GM18519 (cell line): Measurements from ENCODE around the gene ANKRD65.

ENCODE experiments used
- ATAC-seq: cut with Tn5 transposase; IDR thresholded peaks from one replicate; pipeline ENCODE4 v1.9.1; 2021; ENCODE audit warnings: mild to moderate bottlenecking, moderate library complexity; ENCODE audit not compliant: unreplicated experiment, low FRiP score

Gene ANKRD65

DNA sequence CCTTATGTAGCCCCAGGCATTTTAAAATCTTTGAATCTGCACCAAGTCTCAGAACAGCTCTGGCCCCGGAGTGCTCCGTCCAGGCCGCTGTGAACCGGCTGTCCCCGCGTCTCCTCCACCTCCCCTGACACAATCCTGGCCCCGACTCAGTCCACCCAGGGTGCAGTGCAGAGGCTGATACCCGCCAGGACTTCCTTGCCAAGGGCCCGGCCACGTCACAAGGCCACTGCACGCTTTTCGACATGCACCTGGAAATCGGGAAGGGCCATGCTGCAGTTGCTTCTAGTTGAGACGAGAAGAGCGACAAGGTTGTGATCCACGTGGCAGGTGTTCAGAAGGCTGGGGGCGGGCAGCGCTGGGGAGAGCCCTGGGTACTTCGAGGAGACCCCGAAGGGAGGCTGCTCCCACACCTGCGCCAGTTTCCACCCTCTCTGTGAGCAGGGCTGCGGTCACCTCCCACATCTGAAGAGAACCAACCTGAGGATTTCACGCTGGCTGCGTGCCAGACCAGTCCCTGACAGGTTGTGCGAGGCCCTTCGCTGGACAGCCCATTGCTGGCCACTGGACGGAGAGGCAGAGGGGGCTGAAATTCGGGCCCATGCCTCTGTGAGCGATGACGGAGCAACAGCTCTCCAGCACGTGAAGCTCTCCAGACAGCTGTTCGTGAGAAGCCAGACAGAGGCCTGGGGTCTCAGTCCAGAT, 21.1 kb upstream of the ANKRD65 start:
- no peak for ATAC-seq

DNA sequence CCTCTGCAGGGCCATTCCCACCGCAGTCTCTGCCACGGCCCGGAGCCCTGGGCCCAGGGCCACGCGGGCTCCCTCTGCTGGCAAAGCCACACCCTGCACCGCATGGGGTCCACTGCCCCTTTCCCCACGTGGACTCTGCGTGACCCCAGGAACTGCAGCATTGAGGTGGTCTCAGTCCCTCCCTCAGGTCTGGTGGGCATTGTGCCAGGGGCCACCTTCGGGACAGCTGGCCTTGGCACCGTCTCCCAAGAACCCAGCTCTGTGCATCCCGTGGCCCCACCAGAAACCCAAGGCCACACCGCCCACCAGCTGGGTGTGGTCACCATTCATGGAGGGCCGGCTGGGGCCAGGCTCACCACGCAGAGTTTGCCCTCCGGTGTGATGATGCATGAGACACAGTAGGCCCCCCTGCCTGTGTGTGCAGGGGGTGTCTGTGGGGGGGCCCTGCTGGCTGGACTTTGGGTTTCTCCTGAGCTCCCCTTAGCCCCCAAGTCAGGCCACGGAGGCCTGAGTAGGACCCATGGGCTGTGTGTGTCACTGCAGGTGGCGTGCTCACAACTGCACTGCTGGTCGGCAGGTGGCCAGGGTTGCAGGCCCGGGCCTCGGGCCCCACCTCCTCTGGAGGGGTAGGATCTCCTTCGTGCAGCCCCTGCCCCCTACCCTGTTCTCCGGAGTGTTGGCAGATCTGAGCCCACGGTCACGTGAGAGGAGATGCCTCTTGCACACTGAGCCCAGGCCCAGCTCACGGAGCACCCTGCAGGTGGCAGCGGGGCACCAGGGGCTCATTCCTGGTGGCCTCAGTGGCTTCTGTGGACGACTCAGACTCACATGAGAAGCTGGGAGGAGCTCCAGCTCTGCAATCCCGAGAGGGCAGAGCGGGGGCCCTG, 20.2 kb upstream of the ANKRD65 start:
- ATAC-seq: no peak

DNA sequence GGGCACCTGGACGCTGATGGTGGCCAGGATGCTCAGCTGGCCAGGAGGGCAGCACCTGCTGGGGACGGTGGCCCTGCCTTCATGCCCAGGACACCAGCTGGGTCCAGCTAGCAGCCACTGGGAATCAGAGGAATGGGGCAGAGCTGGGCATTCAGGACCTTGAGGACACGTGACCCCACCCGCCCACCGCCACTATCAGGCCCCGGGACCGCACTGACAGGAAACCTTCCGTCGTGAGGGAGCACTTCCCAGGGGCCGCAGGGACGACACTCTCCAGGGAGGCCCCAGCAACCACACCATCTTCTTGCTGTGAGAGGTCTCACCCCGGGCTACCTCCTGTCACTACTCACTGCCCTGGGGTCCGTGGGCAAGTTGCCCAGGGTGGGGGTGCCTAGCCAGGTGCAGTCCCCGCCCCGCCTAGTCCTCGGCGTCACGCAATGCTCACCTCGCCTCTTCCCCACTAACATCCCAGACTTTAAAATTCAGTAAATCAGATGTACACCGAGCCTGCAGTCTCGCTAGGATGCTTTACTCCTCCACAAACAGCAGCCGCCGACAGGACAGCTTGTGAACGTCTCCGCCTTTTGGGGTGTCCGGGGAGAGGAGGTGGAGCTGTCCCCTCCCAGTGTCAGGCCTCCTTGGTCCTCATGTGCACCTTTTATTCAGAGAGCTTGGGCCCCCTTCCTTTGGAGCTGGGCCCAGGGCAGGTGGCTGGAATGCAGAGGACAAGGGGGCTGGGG, 19.4 kb upstream of the ANKRD65 start:
- ATAC-seq: no peak

DNA sequence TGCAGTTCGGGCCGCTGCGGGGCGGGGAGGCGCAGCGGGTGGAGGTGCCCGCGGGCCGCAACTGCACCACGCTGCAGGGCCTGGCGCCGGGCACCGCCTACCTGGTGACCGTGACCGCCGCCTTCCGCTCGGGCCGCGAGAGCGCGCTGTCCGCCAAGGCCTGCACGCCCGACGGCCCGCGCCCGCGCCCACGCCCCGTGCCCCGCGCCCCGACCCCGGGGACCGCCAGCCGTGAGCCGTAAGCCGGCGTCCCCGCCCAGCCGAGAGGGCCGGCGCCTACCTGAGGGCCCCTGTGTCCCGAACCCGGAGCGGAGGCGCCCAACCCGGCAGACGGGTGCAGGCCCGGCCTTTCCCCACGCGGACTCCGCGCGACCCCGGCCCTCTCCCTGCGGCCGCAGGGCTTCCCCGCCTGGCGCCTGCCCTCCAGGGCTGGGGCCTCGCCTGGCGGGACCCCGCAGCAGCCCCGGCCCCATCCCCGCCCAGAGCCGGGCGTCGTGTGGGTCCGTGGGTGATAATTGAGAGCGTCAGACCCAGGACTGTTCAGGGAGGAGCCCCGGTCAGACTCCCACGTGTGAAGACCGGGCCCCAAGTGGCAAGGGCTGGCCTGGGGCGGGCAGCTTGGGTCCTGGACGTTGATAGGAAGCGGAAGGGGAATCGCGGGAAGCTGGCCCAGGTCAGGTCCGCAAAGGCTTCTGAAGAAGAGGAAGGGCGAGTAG, 18.6 kb upstream of the ANKRD65 start:
- no peak for ATAC-seq

DNA sequence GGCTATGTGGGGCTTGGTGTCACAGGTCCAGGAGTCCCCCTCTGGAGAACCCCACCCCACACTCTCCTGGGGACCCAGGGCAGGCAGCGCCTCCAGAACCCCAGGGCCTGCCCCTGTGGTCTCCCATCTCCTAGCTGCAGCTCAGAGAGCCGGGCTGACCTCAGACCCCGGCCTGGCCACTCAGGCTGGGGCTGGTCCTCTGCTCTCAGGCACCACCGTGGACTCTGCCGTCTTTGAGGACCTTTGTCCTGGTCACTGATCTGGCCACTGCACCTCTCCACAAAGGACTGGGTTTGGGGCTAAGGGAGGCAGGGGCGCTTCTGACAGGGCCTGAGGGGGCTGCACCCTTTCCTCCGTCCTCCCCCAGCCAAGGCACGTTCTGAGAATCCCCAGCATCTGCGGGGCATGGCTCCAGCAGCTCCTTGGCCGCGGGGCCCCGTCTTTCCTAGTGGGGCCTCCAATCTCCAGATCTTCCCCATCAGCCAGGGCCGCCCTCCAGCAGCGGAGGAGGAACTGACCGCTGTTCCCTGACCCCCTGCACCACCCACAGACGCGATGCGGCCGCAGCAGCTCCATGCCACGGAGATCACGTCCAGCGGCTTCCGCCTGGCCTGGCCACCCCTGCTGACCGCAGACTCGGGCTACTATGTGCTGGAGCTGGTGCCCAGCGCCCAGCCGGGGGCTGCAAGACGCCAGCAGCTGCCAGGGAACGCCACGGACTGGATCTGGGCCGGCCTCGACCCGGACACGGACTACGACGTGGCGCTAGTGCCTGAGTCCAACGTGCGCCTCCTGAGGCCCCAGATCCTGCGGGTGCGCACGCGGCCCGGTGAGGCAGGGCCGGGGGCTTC, 17.7 kb upstream of the ANKRD65 start:
- no peak for ATAC-seq

DNA sequence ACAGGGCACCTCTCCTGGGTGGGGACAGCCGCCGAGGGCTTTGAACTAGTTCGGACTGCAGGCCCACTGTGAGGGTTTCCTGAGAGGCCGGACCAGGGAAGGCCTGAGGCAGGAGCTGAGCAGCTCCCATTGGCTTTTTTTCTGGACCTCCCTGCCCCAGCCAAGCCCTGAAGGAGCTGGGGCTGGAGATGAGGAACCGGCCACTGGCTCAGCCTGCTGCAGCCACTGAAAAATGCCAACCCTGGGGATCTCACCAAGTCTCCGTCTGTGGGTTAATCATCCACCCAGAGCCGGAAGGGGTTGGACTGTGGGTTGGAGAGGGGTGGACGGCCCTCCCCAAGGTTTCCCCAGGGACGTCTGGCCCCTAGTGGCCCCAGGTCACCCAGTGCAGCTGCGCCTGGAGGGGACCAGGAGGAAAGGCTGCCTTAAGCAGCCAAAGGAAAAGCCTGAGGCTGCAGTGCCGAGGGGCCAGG, 16.9 kb upstream of the ANKRD65 start:
- ATAC-seq: no peak

DNA sequence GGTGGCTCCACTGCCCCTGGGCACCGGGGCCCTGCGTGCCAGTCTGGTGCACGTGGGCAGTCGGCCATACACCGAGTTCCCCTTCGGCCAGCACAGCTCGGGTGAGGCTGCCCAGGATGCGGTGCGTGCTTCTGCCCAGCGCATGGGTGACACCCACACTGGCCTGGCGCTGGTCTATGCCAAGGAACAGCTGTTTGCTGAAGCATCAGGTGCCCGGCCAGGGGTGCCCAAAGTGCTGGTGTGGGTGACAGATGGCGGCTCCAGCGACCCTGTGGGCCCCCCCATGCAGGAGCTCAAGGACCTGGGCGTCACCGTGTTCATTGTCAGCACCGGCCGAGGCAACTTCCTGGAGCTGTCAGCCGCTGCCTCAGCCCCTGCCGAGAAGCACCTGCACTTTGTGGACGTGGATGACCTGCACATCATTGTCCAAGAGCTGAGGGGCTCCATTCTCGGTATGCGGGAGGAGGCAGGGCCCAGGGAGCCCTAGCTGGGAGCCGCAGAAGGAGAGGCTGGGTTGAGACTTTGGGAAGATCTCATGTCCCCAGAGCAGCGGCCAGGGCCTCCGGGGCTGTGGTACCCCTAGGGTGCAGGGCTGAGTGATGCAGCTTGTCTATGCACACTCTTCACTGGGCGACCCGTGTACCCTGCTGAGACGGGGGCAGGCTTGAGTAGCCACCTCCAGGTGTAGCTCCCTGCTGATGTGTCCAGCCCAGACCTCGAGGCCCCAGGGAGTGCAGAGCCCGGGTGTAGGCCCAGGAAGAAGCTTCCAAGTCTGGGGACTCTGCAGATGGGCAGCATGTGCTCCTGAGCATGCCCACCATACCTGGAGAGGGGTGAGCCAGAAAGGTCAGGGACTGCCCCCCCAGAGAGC, 16.2 kb upstream of the ANKRD65 start:
- ATAC-seq: no peak

DNA sequence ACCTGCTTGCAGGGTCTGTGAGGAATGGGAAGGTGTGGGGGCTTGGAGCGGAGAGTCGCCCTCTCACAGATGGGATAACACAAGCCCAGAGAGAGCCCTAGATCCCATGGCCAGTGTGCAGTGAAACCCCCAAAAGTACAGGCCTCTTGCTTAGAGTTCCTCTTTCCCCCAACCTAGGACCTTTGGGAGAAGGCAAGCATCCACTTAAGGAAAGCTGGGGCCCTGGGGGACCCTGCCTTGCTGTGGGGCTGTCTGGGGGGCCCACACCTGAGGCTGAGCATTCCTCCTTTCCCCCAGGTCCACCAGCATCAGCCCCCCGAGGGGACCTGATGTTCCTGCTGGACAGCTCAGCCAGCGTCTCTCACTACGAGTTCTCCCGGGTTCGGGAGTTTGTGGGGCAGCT, 15.6 kb upstream of the ANKRD65 start:
- no peak for ATAC-seq

DNA sequence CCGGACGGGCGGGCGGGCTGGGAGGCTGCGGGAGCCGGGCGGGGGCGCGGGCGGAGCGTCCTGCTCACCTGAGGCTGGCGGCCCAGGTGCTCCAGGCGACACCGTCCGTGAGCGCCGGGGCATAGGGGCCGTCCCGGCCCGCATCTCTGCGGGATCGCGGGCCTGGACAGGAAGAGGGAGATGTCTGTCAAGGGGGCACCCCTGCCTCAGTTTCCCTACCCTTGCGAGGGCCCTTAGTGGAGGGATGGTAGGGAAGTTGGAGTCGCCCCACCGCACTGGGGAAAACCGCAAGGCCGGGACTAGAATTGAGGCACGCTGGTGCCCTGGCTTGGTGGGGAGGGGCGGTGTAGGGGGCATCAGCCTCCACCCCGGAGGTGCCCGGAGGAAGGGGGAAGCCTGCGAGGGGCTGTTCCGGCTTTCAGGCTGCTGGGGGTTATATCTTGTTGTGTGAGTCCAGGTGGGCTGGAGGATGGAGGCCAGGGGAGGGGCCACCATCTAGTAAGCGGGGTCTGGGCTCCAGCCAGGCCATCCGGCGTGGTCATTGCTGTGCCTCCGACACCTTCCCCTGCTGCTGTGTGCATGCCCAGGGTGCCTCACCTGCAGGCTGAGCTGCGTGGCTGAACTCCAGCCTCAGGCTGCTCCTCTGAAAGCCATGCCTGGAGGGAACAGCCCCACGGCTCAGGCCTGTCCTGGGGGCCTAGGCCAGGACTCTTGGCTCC, 15.0 kb upstream of the ANKRD65 start:
- ATAC-seq: no peak

DNA sequence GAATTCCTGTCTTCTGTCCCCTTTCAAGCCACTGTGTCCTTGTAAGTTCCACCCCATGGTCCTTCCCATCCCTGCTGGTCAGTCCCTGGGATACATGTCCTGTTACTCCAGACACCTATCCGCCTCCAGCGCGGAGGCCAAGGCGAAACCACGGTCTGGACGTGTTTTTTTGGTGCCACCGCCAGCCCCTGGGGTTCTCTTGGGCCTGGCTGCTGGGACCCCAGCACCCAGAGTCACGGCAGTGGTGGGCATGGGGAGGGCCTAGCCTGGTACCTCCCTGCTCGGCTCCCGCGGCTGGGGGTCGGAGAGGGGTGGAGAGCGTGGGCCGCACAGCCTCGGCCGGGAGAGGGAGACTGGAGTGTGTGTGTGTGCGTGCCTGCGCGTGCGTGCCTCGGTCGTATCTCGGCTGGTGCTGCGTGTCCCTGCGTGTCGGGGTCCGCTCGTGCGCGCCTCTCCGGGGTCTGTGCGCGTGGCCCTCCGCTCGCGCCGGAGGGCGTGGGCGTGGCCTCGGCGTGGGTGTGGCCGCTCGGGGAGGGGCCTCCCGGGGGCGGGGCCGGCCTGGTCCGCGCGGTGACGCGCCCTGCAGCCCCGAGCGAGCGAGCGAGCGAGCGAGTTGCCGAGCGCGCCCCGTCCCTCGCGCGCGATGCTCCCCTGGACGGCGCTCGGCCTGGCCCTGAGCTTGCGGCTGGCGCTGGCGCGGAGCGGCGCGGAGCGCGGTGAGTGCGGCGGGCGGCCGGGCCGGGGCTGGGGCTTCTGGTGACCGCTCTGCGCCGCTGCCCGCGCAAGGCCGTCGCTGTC, 14.2 kb upstream of the ANKRD65 start, which contains the start of gene VWA1:
Gene VWA1 (plus strand): TSS at position 585 of the 798 bp plus-strand sequence. CDS start 59 bp downstream, at position 644.
- ATAC-seq: no peak

DNA sequence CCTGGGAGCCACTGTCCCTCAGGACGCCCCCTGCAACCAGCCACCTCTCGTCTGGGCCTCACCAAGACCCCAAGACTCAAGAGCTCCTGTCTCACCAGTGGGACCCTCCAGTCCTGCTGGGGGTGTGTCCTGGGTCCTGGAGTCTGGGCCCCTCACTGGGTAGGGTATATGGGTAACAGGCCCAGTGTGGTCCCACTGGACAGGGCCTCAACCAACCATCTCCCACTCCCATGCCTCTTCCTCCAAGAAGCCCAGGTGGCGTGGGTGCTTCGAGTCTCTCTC, 13.7 kb upstream of the ANKRD65 start:
- no peak for ATAC-seq

DNA sequence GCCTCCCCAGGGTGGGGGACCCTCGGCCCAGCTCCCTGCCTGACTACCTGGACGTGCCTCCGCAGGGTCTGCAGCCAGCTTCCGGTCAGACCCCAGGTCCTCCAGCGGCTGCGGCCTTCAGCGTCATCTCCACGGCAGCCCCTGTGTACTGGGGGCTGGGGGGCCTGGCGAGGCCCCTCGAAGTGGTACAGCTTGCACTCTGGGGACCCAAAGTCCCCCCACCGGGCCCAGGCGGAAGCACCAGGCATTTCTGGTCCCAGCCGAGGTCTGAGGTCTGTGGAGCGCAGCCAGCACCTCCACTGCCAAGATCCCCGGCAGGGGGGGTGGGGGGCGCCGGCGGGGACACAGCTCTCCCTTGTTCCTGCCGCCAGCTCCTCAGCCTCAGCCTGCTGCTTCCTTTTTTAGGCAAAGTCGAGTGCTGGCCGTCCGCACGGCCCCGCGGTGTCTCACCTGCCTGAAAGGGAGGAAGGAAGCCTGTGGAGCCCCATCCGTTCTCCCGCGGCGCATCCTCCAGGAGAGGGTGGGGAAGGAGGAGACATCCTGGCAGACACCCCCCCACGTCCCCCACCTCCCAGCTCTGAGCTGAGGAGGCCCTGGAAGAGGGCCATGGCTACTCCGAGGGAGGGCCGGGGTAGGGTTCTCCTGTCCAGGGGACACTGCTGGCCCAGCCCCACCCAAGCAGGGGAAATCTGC, 13.2 kb upstream of the ANKRD65 start:
- ATAC-seq: no peak

DNA sequence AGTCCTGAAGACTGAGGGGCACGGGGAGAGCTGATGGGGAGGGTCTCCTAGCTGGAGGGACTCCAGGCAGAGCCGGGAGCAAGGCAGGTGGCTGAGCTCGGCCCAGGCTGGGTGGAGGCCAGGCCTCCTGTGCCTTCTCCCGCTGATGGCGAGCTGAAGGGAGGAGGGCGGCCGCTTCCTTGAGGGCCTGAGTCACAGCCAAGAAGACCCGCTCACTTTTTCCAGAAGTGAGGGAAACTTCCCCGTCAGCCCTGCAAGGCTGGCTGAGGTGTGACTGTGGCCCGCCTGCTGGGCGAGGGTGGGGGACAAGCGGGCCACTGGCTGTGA, 12.7 kb upstream of the ANKRD65 start:
- ATAC-seq: no peak

DNA sequence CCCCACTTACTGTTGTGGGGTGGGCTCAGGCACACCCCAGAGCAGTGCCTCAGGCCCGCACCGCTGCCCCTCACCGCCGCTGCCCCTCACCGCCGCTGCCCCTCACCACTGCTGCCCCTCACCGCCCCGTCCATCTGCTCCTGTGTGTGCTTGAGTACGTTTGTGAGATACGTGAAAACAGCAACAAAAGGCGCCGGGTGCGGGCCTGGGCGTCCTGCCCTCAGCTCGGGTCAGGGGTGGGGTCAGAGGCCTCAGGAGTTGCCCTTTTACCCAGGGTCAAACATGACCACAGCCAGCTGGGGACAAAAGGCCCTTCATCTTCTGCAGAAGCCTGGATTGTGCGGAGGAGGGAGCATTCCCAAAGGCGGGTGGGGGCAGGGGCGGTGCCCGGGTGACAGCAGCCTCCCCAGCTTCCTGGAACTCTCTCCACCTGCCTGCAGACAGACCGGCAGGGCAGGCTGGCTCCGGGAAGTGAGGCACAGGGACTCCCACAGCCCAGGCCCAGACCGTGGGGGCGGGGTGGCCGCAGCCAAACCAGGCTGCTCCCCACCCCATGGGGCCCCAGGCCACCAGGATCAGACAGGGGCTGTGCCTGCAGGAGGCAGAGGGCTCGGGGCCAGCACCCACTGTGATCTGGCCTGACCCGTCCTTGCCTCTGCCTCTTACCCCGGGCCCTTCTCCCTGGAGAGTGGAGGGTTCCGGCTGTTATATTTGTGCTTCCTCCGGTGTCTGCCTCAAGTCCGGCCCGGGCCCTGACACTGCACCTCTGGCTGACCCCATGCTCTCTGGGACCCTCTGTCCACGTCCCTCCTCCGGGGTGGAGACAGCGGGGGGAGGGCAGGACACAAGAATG, 12.1 kb upstream of the ANKRD65 start:
- no peak for ATAC-seq

DNA sequence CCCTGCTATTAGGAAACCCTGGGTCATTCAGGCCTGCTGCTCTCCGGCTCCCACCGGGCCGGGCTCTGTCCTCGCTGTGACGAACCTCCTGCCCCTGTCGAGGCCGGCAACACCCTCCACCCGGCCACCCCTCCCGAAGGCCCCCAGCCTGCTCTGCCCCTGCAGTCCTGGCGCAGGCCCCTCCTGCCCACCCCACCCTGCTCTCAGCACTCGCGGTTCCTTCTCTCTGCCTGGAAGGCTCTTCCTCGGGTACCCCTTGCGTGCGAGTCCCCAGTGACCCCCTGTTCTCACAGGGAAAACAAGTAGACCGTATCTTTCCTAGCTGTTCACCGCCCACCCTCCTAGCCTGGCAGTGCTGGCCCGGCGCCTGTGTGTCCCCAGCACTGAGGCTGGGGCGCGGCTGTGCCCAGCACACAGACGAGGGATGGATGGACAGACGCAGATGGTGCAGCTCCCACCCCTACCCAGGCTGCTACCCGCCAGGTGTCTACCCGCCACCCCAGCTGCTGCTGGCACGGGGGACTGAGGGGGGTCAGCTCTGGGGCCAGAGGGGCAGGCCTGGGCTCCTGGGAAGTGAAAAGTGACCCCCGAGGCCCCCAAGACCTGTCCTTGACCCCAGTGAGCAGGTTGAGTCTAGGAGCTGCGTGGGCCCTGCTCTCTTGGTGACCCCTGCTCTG, 11.3 kb upstream of the ANKRD65 start:
- no peak for ATAC-seq
